ENCODE results near the gene IRF8.

The IRF8 gene

GRCh38 chr16:85910854-85911247 lies 11.9 kb downstream of the IRF8 start:
- Mint-ChIP-seq H3K36me3 (ENCODE audit: low read depth) (peaks cover 92% of the 10 kb centered on the region), H3K9me3 (no peaks in the 10 kb centered on the region), H3K4me1 (ENCODE audit: low read depth) (peaks cover 82% of the 10 kb centered on the region), H3K27me3 (no peaks in the 10 kb centered on the region), H3K4me3 (peak overlapping the region; percentile 39), H3K27ac (peak overlapping the region; percentile 59)

GRCh38 chr16:85911251-85911930 lies 12.4 kb downstream of the IRF8 start:
- no peak overlapping the region for H3K4me3 Mint-ChIP-seq
- no peaks in the 10 kb centered on the region for H3K9me3 Mint-ChIP-seq
- peak overlapping the region; percentile 59 for H3K27ac Mint-ChIP-seq
- no peaks in the 10 kb centered on the region for H3K27me3 Mint-ChIP-seq
- peaks cover 89% of the 10 kb centered on the region for H3K36me3 Mint-ChIP-seq (ENCODE audit: low read depth)
- H3K4me1 Mint-ChIP-seq (ENCODE audit: low read depth): peaks cover 81% of the 10 kb centered on the region

GRCh38 chr16:85912211-85912974 lies 13.4 kb downstream of the IRF8 start:
- Mint-ChIP-seq H3K27ac (peak overlapping the region; percentile 11), H3K4me1 (ENCODE audit: low read depth) (peaks cover 76% of the 10 kb centered on the region), H3K27me3 (no peaks in the 10 kb centered on the region), H3K9me3 (no peaks in the 10 kb centered on the region), H3K4me3 (no peak overlapping the region), H3K36me3 (ENCODE audit: low read depth) (peaks cover 85% of the 10 kb centered on the region)

- H3K27me3 Mint-ChIP-seq: no peaks in the 10 kb centered on the region
- no peak overlapping the region for H3K27ac Mint-ChIP-seq
- peaks cover 88% of the 10 kb centered on the region for H3K36me3 Mint-ChIP-seq (ENCODE audit: low read depth)
- no peaks in the 10 kb centered on the region for H3K9me3 Mint-ChIP-seq
- H3K4me3 Mint-ChIP-seq: no peak overlapping the region
- H3K4me1 Mint-ChIP-seq (ENCODE audit: low read depth): peaks cover 79% of the 10 kb centered on the region
Observed at GRCh38 chr16:85913141-85913601, 14.2 kb downstream of the IRF8 start.

GRCh38 chr16:85913688-85914422 lies 14.9 kb downstream of the IRF8 start:
- Mint-ChIP-seq H3K4me1 (ENCODE audit: low read depth) (peaks cover 74% of the 10 kb centered on the region), H3K9me3 (no peaks in the 10 kb centered on the region), H3K4me3 (no peak overlapping the region), H3K27me3 (no peaks in the 10 kb centered on the region), H3K36me3 (ENCODE audit: low read depth) (peaks cover 87% of the 10 kb centered on the region), H3K27ac (peak overlapping the region; percentile 58)

- Mint-ChIP-seq H3K27ac (peak overlapping the region; percentile 58), H3K36me3 (ENCODE audit: low read depth) (peaks cover 87% of the 10 kb centered on the region), H3K4me1 (ENCODE audit: low read depth) (peaks cover 68% of the 10 kb centered on the region), H3K9me3 (no peaks in the 10 kb centered on the region), H3K4me3 (no peak overlapping the region), H3K27me3 (no peaks in the 10 kb centered on the region)
Observed at GRCh38 chr16:85914423-85914794, 15.4 kb downstream of the IRF8 start.

- peak overlapping the region; percentile 13 for H3K27ac Mint-ChIP-seq
- peaks cover 87% of the 10 kb centered on the region for H3K36me3 Mint-ChIP-seq (ENCODE audit: low read depth)
- no peaks in the 10 kb centered on the region for H3K27me3 Mint-ChIP-seq
- H3K4me1 Mint-ChIP-seq (ENCODE audit: low read depth): peaks cover 60% of the 10 kb centered on the region
- H3K9me3 Mint-ChIP-seq: no peaks in the 10 kb centered on the region
- H3K4me3 Mint-ChIP-seq: no peak overlapping the region
Observed at GRCh38 chr16:85915125-85915845, 16.3 kb downstream of the IRF8 start.

GRCh38 chr16:85916141-85916890 lies 17.4 kb downstream of the IRF8 start:
- Mint-ChIP-seq H3K36me3 (ENCODE audit: low read depth) (peaks cover 87% of the 10 kb centered on the region), H3K27me3 (no peaks in the 10 kb centered on the region), H3K9me3 (no peaks in the 10 kb centered on the region), H3K4me1 (ENCODE audit: low read depth) (peaks cover 59% of the 10 kb centered on the region), H3K27ac (peak overlapping the region; percentile 64), H3K4me3 (peak overlapping the region; percentile 8)

GRCh38 chr16:85917012-85917411 lies 18.1 kb downstream of the IRF8 start:
- no peaks in the 10 kb centered on the region for H3K9me3 Mint-ChIP-seq
- H3K4me3 Mint-ChIP-seq: no peak overlapping the region
- no peaks in the 10 kb centered on the region for H3K27me3 Mint-ChIP-seq
- H3K36me3 Mint-ChIP-seq (ENCODE audit: low read depth): peaks cover 87% of the 10 kb centered on the region
- peaks cover 58% of the 10 kb centered on the region for H3K4me1 Mint-ChIP-seq (ENCODE audit: low read depth)
- H3K27ac Mint-ChIP-seq: no peak overlapping the region

GRCh38 chr16:85917959-85918358 lies 19.0 kb downstream of the IRF8 start:
- H3K36me3 Mint-ChIP-seq (ENCODE audit: low read depth): peaks cover 86% of the 10 kb centered on the region
- H3K4me3 Mint-ChIP-seq: no peak overlapping the region
- H3K9me3 Mint-ChIP-seq: no peaks in the 10 kb centered on the region
- peak overlapping the region; percentile 36 for H3K27ac Mint-ChIP-seq
- peaks cover 55% of the 10 kb centered on the region for H3K4me1 Mint-ChIP-seq (ENCODE audit: low read depth)
- H3K27me3 Mint-ChIP-seq: no peaks in the 10 kb centered on the region

GRCh38 chr16:85918436-85918835 lies 19.5 kb downstream of the IRF8 start:
- Mint-ChIP-seq H3K36me3 (ENCODE audit: low read depth) (peaks cover 82% of the 10 kb centered on the region), H3K27me3 (no peaks in the 10 kb centered on the region), H3K27ac (no peak overlapping the region), H3K9me3 (no peaks in the 10 kb centered on the region), H3K4me1 (ENCODE audit: low read depth) (peaks cover 53% of the 10 kb centered on the region), H3K4me3 (no peak overlapping the region)

GRCh38 chr16:85919271-85920267 lies 20.6 kb downstream of the IRF8 start:
- peak overlapping the region; percentile 73 for H3K27ac Mint-ChIP-seq
- H3K36me3 Mint-ChIP-seq (ENCODE audit: low read depth): peaks cover 79% of the 10 kb centered on the region
- no peaks in the 10 kb centered on the region for H3K9me3 Mint-ChIP-seq
- H3K4me1 Mint-ChIP-seq (ENCODE audit: low read depth): peaks cover 53% of the 10 kb centered on the region
- no peaks in the 10 kb centered on the region for H3K27me3 Mint-ChIP-seq
- no peak overlapping the region for H3K4me3 Mint-ChIP-seq

GRCh38 chr16:85921026-85921425 lies 22.1 kb downstream of the IRF8 start:
- Mint-ChIP-seq H3K9me3 (no peaks in the 10 kb centered on the region), H3K27ac (peak overlapping the region; percentile 38), H3K4me3 (no peak overlapping the region), H3K36me3 (ENCODE audit: low read depth) (peaks cover 75% of the 10 kb centered on the region), H3K27me3 (no peaks in the 10 kb centered on the region), H3K4me1 (ENCODE audit: low read depth) (peaks cover 63% of the 10 kb centered on the region)
